Mucosa of stomach (tissue), 1 donor: Measurements from ENCODE around the gene SPINK2.

Source experiments
- H3K27me3 ChIP-seq: one replicate; pipeline ENCODE4 v1.7.0; 2013; ENCODE audit warnings: mild to moderate bottlenecking, low read length; ENCODE audit not compliant: control insufficient read depth, insufficient read depth
- H3K36me3 ChIP-seq: one replicate; pipeline ENCODE4 v1.7.0; 2013; ENCODE audit warnings: low read length; ENCODE audit not compliant: control insufficient read depth, insufficient read depth
- H3K4me1 ChIP-seq: one replicate; pipeline ENCODE4 v1.7.0; 2013; ENCODE audit warnings: mild to moderate bottlenecking, low read length; ENCODE audit not compliant: control insufficient read depth, insufficient read depth
- H3K4me3 ChIP-seq: one replicate; pipeline ENCODE4 v1.7.0; 2013; ENCODE audit warnings: low read length
- H3K9ac ChIP-seq: one replicate; pipeline ENCODE4 v1.7.0; 2013; ENCODE audit warnings: mild to moderate bottlenecking, low read length, moderate library complexity
- H3K9me3 ChIP-seq: one replicate; pipeline ENCODE4 v1.7.0; 2013; ENCODE audit warnings: mild to moderate bottlenecking, low read length, moderate library complexity; ENCODE audit not compliant: control insufficient read depth
- donor health status: Pancreatic carcinoma.

The SPINK2 gene

DNA sequence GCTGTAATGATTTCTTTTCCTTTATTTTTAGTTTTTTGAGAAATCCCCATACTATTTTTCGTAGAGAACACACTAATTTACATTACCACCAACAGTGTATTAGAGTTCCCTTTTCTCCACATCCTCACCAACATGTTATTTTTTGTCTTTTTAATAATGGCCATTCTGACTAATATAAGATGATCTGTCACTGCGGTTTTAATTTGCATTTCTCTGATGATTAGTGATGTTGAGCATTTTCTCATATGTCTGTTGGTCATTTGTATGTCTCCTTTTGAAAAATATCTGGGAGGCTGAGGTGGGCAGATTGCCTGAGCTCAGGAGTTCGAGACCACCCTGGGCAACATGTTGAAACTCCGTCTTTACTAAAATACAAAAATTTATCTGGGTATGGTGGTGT is 30.2 kb downstream of the SPINK2 start:
- Histone ChIP-seq H3K4me1 (no peaks in the 10 kb centered on the region), H3K9me3 (no peaks in the 10 kb centered on the region), H3K9ac (no peak overlapping the region), H3K27me3 (no peaks in the 10 kb centered on the region), H3K4me3 (no peak overlapping the region), H3K36me3 (no peaks in the 10 kb centered on the region)

DNA sequence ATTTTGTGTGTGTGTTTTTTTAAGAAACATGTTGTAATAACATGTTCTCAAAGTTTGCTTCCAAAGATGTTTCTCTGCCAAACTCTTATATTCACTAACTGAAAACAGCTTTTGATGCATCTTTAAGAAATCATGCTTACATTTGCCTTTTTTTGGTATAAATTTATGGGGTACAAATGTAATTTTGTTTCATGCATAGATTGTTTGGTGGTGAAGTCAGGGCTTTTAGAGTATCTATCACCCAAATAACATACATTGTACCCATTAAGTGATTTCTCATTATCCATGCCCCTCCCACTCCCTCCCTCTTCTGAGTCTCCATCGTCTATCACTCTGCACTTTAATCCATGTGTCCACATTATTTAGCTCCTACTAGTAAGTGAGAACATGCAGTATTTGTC is 30.8 kb downstream of the SPINK2 start:
- H3K9ac ChIP-seq = no peak overlapping the region
- no peaks in the 10 kb centered on the region for H3K27me3 ChIP-seq
- no peaks in the 10 kb centered on the region for H3K4me1 ChIP-seq
- no peak overlapping the region for H3K4me3 ChIP-seq
- H3K36me3 ChIP-seq = no peaks in the 10 kb centered on the region
- H3K9me3 ChIP-seq = no peaks in the 10 kb centered on the region

DNA sequence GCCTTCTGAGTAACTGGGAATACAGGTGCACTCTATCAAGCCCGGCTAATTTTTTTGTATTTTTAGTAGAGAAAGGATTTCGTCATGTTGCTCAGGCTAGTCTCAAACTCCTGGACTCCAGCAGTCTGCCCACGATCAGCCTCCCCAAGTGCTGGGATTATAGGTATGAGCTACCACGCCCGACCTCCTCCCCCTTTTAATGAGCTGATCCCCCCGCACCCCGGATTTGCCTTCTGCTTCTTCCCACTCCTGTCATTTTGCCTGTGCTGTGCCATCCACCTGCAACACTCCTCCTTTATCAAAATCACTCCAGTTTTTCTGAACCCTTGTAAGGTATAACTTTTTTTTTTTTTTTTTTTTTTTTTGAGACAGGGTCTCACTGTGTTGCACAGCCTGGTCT is 33.4 kb downstream of the SPINK2 start:
- no peak overlapping the region for H3K4me3 ChIP-seq
- no peaks in the 10 kb centered on the region for H3K27me3 ChIP-seq
- no peak overlapping the region for H3K9ac ChIP-seq
- H3K36me3 ChIP-seq = no peaks in the 10 kb centered on the region
- H3K4me1 ChIP-seq = no peaks in the 10 kb centered on the region
- no peaks in the 10 kb centered on the region for H3K9me3 ChIP-seq

DNA sequence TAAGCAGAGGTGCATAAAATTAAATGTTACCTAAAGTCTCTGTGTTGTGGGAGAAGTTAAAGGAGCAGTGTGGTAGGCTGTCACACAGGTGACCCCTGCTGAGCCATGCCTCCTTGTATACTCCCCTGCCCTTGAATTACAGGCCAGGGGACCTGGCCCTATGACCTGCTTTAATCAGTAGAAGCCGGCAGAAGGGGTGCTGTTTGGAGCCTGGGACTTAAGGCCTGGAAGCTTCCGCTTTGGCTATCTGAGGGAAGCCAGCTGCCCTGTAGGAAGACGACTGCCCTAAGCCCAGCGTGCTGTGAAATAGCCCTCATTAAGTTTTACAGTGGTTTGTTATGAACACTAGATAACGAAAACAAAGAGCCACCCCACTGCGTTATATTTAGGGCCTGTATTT is 34.1 kb downstream of the SPINK2 start:
- H3K27me3 ChIP-seq = no peaks in the 10 kb centered on the region
- no peaks in the 10 kb centered on the region for H3K9me3 ChIP-seq
- no peaks in the 10 kb centered on the region for H3K4me1 ChIP-seq
- no peak overlapping the region for H3K4me3 ChIP-seq
- no peaks in the 10 kb centered on the region for H3K36me3 ChIP-seq
- no peak overlapping the region for H3K9ac ChIP-seq

DNA sequence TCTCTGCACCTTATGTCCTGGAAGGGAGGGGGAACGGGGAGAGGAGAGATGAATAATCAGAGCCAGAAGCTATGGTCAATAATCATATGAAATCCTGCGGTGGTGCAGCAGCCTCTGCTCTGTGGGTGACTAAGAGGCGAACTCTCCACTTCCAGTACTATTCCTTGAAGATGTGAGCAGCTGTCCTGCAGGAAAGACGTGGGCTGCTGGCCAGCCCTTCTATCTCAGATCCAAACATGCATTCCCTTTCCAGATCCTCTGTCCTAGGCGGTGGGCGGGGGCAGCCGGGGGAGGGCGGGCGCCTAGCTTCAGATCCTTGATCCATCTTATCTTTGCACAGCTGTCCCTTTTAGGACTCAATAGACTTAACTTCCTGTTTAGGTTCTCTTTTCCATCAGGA is 34.5 kb downstream of the SPINK2 start:
- Histone ChIP-seq H3K4me1 (no peaks in the 10 kb centered on the region), H3K9ac (no peak overlapping the region), H3K4me3 (no peak overlapping the region), H3K9me3 (no peaks in the 10 kb centered on the region), H3K36me3 (no peaks in the 10 kb centered on the region), H3K27me3 (no peaks in the 10 kb centered on the region)

DNA sequence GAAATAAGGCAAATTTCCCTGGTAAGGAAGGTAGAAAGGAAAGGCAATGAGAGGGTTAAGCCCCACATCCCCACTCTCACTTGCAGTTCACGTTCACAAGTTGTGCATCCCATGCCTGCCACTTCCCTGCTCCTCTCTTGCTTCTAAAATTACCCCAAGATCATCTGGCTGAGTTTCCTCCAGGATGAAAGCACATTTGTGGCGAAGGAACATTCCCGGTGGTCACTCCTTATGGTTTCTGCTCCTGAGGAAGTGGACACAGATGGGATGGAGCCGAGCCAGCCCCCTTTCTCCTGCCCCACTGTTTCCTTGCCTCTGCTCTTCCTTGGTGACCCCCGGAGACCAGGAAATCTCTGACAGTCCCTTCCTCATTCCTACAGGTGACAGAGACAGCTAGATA is 37.5 kb downstream of the SPINK2 start:
- no peaks in the 10 kb centered on the region for H3K9me3 ChIP-seq
- H3K36me3 ChIP-seq = no peaks in the 10 kb centered on the region
- H3K27me3 ChIP-seq = no peaks in the 10 kb centered on the region
- no peak overlapping the region for H3K4me3 ChIP-seq
- no peaks in the 10 kb centered on the region for H3K4me1 ChIP-seq
- H3K9ac ChIP-seq = no peak overlapping the region

DNA sequence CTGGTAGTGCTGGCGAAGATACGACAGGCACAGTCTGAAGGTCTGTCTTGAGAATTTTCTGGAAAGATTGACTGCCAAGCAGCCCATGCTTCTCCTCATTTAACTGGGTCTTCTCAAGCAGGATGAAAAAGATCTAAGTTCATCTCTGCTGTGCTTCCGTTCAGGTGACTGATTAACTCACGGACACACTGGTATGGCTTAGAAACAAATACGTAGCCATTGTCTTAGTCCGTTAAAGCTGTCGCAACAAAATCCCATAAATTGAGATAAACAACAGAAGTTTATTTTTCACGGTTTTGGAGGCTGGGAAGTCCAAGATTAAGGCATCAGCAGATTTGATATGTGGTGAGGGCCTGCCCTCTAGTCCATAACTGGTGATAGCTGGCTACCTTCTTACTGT is 39.5 kb downstream of the SPINK2 start:
- H3K36me3 ChIP-seq = no peaks in the 10 kb centered on the region
- no peaks in the 10 kb centered on the region for H3K4me1 ChIP-seq
- no peaks in the 10 kb centered on the region for H3K9me3 ChIP-seq
- H3K9ac ChIP-seq = no peak overlapping the region
- no peaks in the 10 kb centered on the region for H3K27me3 ChIP-seq
- no peak overlapping the region for H3K4me3 ChIP-seq

DNA sequence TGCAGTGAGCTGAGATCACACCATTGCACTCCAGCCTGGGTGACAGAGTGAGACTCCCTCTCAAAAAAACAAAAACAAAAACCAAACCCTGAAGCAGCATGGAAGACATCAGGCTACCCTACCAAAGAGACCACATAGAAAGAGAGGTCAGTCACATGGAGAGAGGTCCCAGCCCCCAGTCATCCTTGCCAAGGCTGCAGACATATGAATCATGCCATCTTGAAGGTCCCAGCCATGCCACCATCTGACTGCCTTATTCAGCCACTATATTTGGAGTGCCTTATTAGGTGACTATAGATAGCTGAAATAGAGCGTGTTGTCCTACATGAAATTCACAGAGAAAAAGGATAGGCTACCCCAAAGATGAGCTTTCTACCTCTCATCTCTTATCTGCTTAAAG is 48.2 kb downstream of the SPINK2 start:
- Histone ChIP-seq H3K36me3 (no peaks in the 10 kb centered on the region), H3K4me1 (no peaks in the 10 kb centered on the region), H3K9ac (no peak overlapping the region), H3K4me3 (no peak overlapping the region), H3K27me3 (no peaks in the 10 kb centered on the region), H3K9me3 (no peaks in the 10 kb centered on the region)

DNA sequence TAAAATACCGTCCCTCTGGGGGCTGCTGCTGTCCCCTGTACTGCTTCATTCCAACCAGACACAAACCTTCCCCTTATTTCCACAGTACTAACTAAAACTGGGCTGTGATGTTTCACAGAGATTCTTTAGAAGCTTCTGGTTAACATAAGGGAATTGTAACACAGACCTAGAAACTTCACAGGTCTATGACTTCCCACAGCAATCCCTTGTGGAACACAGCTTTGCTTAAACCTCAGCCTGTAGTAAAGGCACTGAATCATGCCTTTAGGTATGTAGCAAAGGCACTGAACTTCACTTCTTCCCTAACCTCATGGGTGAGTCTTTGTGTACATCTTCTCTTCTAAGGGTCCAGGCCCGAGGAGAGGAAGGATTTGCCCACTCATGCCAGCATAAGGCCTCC is 49.4 kb downstream of the SPINK2 start:
- Histone ChIP-seq H3K27me3 (no peaks in the 10 kb centered on the region), H3K4me1 (no peaks in the 10 kb centered on the region), H3K36me3 (no peaks in the 10 kb centered on the region), H3K9me3 (no peaks in the 10 kb centered on the region), H3K9ac (no peak overlapping the region), H3K4me3 (no peak overlapping the region)

DNA sequence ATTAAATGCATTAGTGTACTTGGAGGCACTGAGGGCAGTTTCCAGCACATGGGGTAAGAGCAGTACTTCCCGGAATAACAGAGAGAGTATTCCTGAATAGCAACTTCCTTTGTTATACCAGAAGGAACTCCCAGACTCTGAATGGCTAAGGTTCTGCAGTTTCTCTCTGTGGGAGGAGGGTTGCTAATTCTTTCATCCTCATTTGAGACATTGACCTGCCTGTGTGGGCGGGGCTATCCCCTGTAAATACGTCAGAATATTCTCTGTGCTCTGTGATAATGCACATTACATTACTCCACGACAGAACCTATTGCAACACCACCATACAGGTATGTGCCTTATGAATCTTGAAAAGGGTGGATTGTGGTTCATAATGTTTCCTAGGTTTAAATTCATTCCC is 52.7 kb downstream of the SPINK2 start:
- Histone ChIP-seq H3K9ac (no peak overlapping the region), H3K36me3 (no peaks in the 10 kb centered on the region), H3K27me3 (no peaks in the 10 kb centered on the region), H3K4me3 (no peak overlapping the region), H3K9me3 (no peaks in the 10 kb centered on the region), H3K4me1 (no peaks in the 10 kb centered on the region)

DNA sequence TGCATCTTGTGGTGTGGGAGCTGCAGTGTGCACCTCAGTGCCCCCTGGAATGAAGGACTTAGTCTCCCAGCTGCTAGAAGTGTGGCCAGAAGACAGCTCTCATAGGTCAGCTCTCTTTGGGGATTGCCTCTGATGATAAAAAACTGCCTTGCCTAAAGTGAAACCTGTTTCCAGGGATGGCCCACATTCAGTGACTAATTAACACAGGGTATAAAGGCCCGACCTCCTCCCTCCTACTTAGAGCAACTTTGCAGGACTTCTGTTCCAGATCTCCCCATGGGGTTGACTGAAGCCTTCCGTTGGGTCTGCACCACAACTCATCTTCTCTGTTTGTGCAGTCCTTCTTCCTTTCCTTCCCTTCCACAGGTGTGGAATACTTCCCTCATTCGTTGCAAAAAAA is 53.2 kb downstream of the SPINK2 start:
- Histone ChIP-seq H3K9ac (no peak overlapping the region), H3K4me1 (no peaks in the 10 kb centered on the region), H3K9me3 (no peaks in the 10 kb centered on the region), H3K36me3 (no peaks in the 10 kb centered on the region), H3K4me3 (no peak overlapping the region), H3K27me3 (no peaks in the 10 kb centered on the region)

DNA sequence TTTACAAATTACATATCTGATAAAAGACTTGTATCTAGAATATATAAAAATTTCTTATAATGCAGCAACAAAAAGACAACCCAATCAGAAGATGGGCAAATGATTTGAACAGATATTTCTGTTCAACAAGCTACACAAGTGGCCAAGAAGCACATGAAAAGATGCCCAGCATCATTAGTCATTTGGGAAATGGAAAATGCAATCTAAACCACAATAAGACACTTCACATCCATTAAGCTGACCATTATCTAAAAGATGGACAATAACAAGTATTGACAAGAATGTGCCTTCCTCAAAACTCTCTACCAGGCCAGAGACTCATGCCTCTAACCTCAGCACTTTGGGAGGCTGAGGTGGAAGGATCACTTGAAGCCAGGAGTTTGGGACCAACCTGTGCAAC is 53.9 kb downstream of the SPINK2 start:
- Histone ChIP-seq H3K27me3 (no peaks in the 10 kb centered on the region), H3K9ac (no peak overlapping the region), H3K36me3 (no peaks in the 10 kb centered on the region), H3K4me1 (no peaks in the 10 kb centered on the region), H3K4me3 (no peak overlapping the region), H3K9me3 (no peaks in the 10 kb centered on the region)

DNA sequence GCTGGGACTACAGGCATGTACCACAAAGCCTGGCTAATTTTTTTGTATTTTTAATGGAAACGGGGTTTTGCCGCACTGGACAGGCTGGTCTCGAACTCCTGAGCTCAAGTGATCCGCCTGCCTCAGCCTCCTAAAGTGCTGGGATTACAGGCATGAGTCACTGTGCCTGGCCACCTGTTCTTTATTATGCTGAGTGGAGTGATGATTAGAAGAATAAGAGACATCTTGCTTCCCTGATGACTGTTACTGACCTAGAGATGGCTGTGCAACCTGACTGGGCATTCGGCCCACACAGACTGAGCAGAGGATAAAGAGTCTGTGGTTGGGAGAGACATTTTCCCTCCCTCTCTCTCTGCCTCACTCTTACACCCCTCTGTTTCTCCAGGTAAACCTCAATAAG is 56.7 kb downstream of the SPINK2 start:
- no peaks in the 10 kb centered on the region for H3K9me3 ChIP-seq
- no peak overlapping the region for H3K9ac ChIP-seq
- no peaks in the 10 kb centered on the region for H3K36me3 ChIP-seq
- no peaks in the 10 kb centered on the region for H3K4me1 ChIP-seq
- H3K4me3 ChIP-seq = no peak overlapping the region
- H3K27me3 ChIP-seq = peaks cover 3% of the 10 kb centered on the region
